ENCODE data around the gene ZNF75A. TPM values are rescaled to one million over a fixed set of nuclear protein-coding genes. Genes with fewer than 3 reads are reported as not detected.

Gene ZNF75A
- total RNA-seq, 1 experiment from 2014 or later = 10.3 TPM

DNA sequence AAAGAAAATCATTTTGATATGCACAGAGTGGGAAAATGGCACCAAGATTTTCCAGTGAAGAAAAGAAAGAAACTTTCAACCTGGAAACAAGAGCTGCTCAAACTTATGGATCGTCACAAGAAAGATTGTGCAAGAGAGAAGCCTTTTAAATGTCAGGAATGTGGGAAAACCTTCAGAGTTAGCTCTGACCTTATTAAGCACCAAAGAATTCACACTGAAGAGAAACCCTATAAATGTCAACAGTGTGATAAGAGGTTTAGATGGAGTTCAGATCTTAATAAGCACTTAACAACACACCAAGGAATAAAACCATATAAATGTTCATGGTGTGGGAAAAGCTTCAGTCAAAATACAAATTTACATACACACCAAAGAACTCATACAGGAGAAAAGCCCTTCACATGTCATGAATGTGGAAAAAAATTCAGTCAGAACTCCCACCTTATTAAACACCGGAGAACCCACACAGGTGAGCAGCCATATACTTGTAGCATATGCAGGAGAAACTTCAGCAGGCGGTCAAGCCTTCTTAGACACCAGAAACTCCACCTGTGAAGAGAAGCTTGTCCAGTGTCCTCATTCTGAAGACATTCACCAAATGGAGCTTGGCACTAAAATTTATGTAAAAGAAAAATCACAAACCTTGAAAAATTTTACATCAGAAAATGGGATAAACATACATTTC lies 12.2 kb downstream of the ZNF75A start:
- Histone ChIP-seq H3K9ac (ENCODE audit: low read length) (no peak overlapping the region), H3K27ac (ENCODE audit: low read depth, low read length) (no peak overlapping the region), H3K4me3 (replicated peaks in 1 of 2; ENCODE audit: low read depth in 1 of 2, low read length in 2 of 2) (no peak overlapping the region), H3K79me2 (ENCODE audit: insufficient read depth, low read length) (no peaks in the 10 kb centered on the region), H3K4me1 (ENCODE audit: control insufficient read depth in 1 of 2, insufficient read depth in 2 of 2, low read length in 2 of 2) (0 out of 4 replicates have a peak, but pooled peaks cover 0 to 3% of the 10 kb centered on the region in 2 experiments), H4K20me1 (ENCODE audit: insufficient read depth) (no peaks in the 10 kb centered on the region), H3K36me3 (ENCODE audit: control insufficient read depth in 1 of 2, insufficient read depth in 2 of 2, low read length in 2 of 2) (peaks cover 0 to 21% of the 10 kb centered on the region in 2 experiments; a peak in 2 of 4 replicates), H3K9me2 (ENCODE audit: insufficient read depth) (no peaks in the 10 kb centered on the region), H2AFZ (ENCODE audit: low read depth, low read length, poor library complexity, severe bottlenecking) (no peak overlapping the region), H3K9me3 (ENCODE audit: control insufficient read depth in 1 of 2, insufficient read depth in 1 of 2, low read depth in 1 of 2, low read length in 2 of 2) (peaks cover 23 to 34% of the 10 kb centered on the region in 2 experiments; a peak in 3 of 4 replicates), H3K27me3 (ENCODE audit: insufficient read depth, low read length) (no peaks in the 10 kb centered on the region), H3K4me2 (ENCODE audit: low read length) (no peak overlapping the region)
- TF ChIP-seq, protein P1, sequence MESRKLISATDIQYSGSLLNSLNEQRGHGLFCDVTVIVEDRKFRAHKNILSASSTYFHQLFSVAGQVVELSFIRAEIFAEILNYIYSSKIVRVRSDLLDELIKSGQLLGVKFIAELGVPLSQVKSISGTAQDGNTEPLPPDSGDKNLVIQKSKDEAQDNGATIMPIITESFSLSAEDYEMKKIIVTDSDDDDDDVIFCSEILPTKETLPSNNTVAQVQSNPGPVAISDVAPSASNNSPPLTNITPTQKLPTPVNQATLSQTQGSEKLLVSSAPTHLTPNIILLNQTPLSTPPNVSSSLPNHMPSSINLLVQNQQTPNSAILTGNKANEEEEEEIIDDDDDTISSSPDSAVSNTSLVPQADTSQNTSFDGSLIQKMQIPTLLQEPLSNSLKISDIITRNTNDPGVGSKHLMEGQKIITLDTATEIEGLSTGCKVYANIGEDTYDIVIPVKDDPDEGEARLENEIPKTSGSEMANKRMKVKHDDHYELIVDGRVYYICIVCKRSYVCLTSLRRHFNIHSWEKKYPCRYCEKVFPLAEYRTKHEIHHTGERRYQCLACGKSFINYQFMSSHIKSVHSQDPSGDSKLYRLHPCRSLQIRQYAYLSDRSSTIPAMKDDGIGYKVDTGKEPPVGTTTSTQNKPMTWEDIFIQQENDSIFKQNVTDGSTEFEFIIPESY (IDR thresholded peaks at IDR 0.05; ENCODE audit: extremely low read depth, insufficient replicate concordance, low read length) = no peak
- no peak for TF ChIP-seq TCF7L2 (IDR thresholded peaks at IDR 0.05; ENCODE audit: borderline replicate concordance, extremely low read depth, insufficient read depth, insufficient read length)
- TF ChIP-seq, protein P2, sequence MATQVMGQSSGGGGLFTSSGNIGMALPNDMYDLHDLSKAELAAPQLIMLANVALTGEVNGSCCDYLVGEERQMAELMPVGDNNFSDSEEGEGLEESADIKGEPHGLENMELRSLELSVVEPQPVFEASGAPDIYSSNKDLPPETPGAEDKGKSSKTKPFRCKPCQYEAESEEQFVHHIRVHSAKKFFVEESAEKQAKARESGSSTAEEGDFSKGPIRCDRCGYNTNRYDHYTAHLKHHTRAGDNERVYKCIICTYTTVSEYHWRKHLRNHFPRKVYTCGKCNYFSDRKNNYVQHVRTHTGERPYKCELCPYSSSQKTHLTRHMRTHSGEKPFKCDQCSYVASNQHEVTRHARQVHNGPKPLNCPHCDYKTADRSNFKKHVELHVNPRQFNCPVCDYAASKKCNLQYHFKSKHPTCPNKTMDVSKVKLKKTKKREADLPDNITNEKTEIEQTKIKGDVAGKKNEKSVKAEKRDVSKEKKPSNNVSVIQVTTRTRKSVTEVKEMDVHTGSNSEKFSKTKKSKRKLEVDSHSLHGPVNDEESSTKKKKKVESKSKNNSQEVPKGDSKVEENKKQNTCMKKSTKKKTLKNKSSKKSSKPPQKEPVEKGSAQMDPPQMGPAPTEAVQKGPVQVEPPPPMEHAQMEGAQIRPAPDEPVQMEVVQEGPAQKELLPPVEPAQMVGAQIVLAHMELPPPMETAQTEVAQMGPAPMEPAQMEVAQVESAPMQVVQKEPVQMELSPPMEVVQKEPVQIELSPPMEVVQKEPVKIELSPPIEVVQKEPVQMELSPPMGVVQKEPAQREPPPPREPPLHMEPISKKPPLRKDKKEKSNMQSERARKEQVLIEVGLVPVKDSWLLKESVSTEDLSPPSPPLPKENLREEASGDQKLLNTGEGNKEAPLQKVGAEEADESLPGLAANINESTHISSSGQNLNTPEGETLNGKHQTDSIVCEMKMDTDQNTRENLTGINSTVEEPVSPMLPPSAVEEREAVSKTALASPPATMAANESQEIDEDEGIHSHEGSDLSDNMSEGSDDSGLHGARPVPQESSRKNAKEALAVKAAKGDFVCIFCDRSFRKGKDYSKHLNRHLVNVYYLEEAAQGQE (IDR thresholded peaks at IDR 0.05; ENCODE audit: low read depth) = no peak
- peak; percentile 76; the same call in 1 of the 2 replicates for TF ChIP-seq CBX3 (IDR thresholded peaks at IDR 0.05; ENCODE audit: low read depth)
- TF ChIP-seq EZH2phosphoT487 (IDR thresholded peaks at IDR 0.05; ENCODE audit: borderline replicate concordance) = no peak
- no peak for TF ChIP-seq ZFX (IDR thresholded peaks at IDR 0.05)
- TF ChIP-seq EGR1 (IDR thresholded peaks at IDR 0.05; ENCODE audit: low read depth) = no peak
- DNase-seq (ENCODE audit: low read depth, low spot score) = no peak
- intact Hi-C loops (cut with micrococcal nuclease) = no loop called here
- ChIA-PET RAD21 (ENCODE audit: low non-redundant PET in 1 of 2, low total read pairs in 2 of 2, uncharacterized antibody in 2 of 2, unreplicated experiment in 2 of 2) (no interaction called here), POLR2A (no interaction called here), CTCF (no interaction called here)
- TSS peak; percentile 32 for BruUV-seq (replicated peaks)
- no peak for ATAC-seq
